ENCODE results near the gene RIIAD1. TPM values are rescaled to one million over a fixed set of nuclear protein-coding genes. Genes with fewer than 3 reads are reported as not detected.

RIIAD1 gene
- total RNA-seq, 1 experiment from 2014 or later = not detected

GRCh38 chr1:151686561-151686960 is 34.8 kb upstream of the RIIAD1 start:
- DNase-seq (ENCODE audit: low read depth, low spot score) = no peak
- H3K27ac ChIP-seq (ENCODE audit: low read length) = no peak overlapping the region
- in situ Hi-C loops (cut with HindIII; ENCODE audit: low pct_unique_long_range_greater_than_20kb, low sequenced_read_pairs) (no loop called here), intact Hi-C loops (cut with micrococcal nuclease; ENCODE audit: unreplicated experiment) (no loop called here)
- no TSS peak for BruUV-seq (replicated peaks)
- TF ChIP-seq CTCF (IDR thresholded peaks at IDR 0.05) (no peak), TCF7L2 (IDR thresholded peaks at IDR 0.05; ENCODE audit: low read depth, low read length) (no peak), SIN3A (IDR thresholded peaks at IDR 0.05; ENCODE audit: borderline replicate concordance, insufficient read depth, low read depth, low read length) (no peak), POLR2AphosphoS5 (IDR thresholded peaks at IDR 0.05; ENCODE audit: low read depth, low read length) (no peak)
- TF ChIP-seq, protein P1, sequence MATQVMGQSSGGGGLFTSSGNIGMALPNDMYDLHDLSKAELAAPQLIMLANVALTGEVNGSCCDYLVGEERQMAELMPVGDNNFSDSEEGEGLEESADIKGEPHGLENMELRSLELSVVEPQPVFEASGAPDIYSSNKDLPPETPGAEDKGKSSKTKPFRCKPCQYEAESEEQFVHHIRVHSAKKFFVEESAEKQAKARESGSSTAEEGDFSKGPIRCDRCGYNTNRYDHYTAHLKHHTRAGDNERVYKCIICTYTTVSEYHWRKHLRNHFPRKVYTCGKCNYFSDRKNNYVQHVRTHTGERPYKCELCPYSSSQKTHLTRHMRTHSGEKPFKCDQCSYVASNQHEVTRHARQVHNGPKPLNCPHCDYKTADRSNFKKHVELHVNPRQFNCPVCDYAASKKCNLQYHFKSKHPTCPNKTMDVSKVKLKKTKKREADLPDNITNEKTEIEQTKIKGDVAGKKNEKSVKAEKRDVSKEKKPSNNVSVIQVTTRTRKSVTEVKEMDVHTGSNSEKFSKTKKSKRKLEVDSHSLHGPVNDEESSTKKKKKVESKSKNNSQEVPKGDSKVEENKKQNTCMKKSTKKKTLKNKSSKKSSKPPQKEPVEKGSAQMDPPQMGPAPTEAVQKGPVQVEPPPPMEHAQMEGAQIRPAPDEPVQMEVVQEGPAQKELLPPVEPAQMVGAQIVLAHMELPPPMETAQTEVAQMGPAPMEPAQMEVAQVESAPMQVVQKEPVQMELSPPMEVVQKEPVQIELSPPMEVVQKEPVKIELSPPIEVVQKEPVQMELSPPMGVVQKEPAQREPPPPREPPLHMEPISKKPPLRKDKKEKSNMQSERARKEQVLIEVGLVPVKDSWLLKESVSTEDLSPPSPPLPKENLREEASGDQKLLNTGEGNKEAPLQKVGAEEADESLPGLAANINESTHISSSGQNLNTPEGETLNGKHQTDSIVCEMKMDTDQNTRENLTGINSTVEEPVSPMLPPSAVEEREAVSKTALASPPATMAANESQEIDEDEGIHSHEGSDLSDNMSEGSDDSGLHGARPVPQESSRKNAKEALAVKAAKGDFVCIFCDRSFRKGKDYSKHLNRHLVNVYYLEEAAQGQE (IDR thresholded peaks at IDR 0.05; ENCODE audit: insufficient read depth in 1 of 2, low read depth in 2 of 2, low read length in 1 of 2) = no peak
- ChIA-PET CTCF (no interaction called here), POLR2A (no interaction called here)
- H3K4me3 ChIP-seq (ENCODE audit: low read depth in 2 of 2, low read length in 2 of 2) = no peak overlapping the region
- no peaks in the 10 kb centered on the region for H3K36me3 ChIP-seq (ENCODE audit: control insufficient read depth, insufficient read depth, low read length)
- no peaks in the 10 kb centered on the region for H3K4me1 ChIP-seq (ENCODE audit: control insufficient read depth, insufficient read depth, low read length)
- no peaks in the 10 kb centered on the region for H3K9me3 ChIP-seq (ENCODE audit: control insufficient read depth, insufficient read depth, low read depth, low read length)
- H3K27me3 ChIP-seq (ENCODE audit: control insufficient read depth, insufficient read depth, low read length) = no peaks in the 10 kb centered on the region
- ATAC-seq = no peak

DNA sequence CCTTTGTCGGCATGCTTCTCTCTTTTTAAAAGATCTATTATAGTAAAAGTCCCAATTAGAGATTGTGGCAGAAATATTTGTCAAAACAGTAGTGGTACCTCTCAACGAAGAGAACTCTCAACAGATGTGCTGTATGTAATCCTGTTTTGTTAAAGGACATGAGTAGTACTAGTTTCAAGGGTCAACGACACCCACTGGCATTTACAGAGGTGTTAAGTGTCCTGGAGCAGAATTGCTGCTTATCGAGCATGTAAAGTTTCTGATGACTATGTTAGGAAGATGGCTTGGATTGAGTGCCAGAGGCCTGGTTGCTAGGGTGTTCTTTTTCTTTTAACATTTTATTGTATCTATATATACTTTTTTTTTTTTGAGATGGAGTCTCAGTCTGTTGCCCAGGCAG is 31.8 kb upstream of the RIIAD1 start:
- H3K4me1 ChIP-seq (ENCODE audit: control insufficient read depth, insufficient read depth, low read length) = no peaks in the 10 kb centered on the region
- ATAC-seq = no peak
- peaks cover 10% of the 10 kb centered on the region; the same call in 1 of the 2 replicates for H3K36me3 ChIP-seq (ENCODE audit: control insufficient read depth, insufficient read depth, low read length)
- H3K27ac ChIP-seq (ENCODE audit: low read length) = no peak overlapping the region
- no peaks in the 10 kb centered on the region for H3K27me3 ChIP-seq (ENCODE audit: control insufficient read depth, insufficient read depth, low read length)
- in situ Hi-C loops (cut with HindIII; ENCODE audit: low pct_unique_long_range_greater_than_20kb, low sequenced_read_pairs) (no loop called here), intact Hi-C loops (cut with micrococcal nuclease; ENCODE audit: unreplicated experiment) (no loop called here)
- BruUV-seq (replicated peaks) = no TSS peak
- no peak overlapping the region for H3K4me3 ChIP-seq (ENCODE audit: low read depth in 2 of 2, low read length in 2 of 2)
- H3K9me3 ChIP-seq (ENCODE audit: control insufficient read depth, insufficient read depth, low read depth, low read length) = no peaks in the 10 kb centered on the region
- POLR2A ChIA-PET = no interaction called here
- TF ChIP-seq SIN3A (IDR thresholded peaks at IDR 0.05; ENCODE audit: borderline replicate concordance, insufficient read depth, low read depth, low read length) (no peak), POLR2AphosphoS5 (IDR thresholded peaks at IDR 0.05; ENCODE audit: low read depth, low read length) (no peak), CTCF (IDR thresholded peaks at IDR 0.05) (no peak), TCF7L2 (IDR thresholded peaks at IDR 0.05; ENCODE audit: low read depth, low read length) (no peak)
- TF ChIP-seq, protein P1 (IDR thresholded peaks at IDR 0.05; ENCODE audit: insufficient read depth in 1 of 2, low read depth in 2 of 2, low read length in 1 of 2) = no peak
- CTCF ChIA-PET = no interaction called here
- no peak for DNase-seq (ENCODE audit: low read depth, low spot score)

Data from Panc1 (cell line).